CD4-positive, alpha-beta T cell treated with Interleukin-10 for 1 hour (primary cell): ENCODE data around the gene FKBP3.
"Not testable (repeated sequence)": the region's sequence is repeated elsewhere in the genome, so short reads cannot be mapped to it uniquely, and the experiment has no call there.

Source experiments
- DNase-seq: peaks from one replicate; pipeline ENCODE4 v3.0.0-alpha.2; 2020

FKBP3 gene

GRCh38 chr14:45134051-45134958 lies at the start of gene FKBP3:
Gene FKBP3, minus strand, starts transcription at chr14:45134481. Its CDS starts 25 bp downstream, at chr14:45134456.
- peak; percentile 98 for DNase-seq

- no peak for DNase-seq
Measured at GRCh38 chr14:45181806-45182205, 47.5 kb upstream of the FKBP3 start.

- DNase-seq: no peak
Measured at GRCh38 chr14:45181329-45181728, 47.0 kb upstream of the FKBP3 start.

DNA sequence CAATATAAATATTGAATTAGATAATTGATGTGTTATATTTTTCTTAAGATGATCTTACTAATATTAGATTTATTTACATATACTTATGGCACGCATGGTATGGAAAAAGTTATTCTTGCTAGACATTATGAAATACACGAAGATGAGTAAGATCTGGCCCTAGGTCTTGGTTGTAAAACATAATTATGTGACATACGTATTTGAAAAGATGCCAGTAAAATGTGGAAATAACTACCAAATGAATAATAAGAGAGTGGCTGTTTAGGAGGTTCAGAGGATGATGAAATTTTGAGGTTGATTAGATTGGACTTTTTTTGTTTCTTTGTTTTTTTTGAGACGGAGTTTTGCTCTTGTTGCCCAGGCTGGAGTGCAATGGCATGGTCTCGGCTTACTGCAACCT lies 42.8 kb upstream of the FKBP3 start:
- DNase-seq: no peak

DNA sequence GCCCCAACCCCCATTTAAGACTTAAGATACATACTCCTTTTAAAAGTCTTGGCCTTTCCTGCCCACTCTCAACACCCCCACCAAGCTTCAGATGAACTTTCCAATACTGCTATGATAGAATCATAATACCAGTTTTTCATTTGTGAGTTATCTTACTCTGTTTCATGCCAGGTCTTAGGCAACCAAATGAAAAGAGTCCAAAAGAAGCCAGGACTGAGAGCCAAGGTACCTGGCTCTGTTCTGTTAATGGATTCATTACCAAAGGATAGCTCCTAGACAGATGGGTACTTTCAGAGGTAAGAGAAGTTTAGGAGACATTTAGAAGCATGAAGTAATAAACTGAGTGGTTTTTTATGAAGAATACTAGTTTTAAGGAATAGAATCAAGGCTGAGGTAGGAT lies 35.6 kb upstream of the FKBP3 start:
- no peak for DNase-seq

GRCh38 chr14:45156067-45156466 lies 21.8 kb upstream of the FKBP3 start:
- no peak for DNase-seq

DNA sequence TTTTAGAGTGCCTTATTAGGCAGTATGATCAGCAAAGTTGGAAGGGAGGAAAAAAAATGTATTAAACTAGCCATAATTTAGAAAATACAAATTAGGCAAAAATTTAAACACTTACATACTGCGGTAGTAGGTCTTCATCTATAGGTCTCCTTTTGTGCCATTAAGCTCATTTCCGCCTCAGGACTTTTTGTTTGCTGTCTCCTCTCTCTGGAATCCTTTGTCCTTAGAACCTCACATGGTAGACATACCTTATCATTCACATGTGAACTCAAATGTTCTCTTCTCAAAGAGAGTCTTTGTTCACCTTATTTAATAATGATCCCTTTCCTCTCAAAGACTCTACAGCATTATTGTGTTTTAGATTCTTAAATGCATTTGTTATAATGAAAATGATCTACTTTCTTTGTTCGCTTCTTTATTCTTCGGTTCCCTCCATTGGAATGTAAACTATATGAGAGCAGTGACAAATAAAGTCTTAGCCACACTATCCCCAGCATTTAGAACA lies 16.2 kb upstream of the FKBP3 start:
- no peak for DNase-seq

DNA sequence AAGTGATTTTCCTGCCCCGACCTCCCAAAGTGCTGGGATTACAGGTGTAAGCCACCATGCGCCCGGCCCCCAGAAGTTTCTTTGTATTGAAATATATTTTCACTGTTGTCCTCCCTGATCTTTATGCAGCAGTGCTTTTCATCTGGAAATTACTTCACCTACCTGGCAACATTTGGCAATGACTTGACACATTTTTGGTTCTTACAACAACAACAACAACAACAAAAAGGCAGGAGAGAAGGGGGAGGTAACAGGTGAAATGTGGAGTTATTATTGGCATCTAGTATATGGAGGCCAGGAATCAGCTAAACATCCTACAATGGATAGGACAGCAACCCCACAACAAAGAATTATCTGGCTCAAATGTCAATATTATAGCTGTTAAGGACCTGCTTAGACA lies 15.3 kb upstream of the FKBP3 start:
- no peak for DNase-seq

DNA sequence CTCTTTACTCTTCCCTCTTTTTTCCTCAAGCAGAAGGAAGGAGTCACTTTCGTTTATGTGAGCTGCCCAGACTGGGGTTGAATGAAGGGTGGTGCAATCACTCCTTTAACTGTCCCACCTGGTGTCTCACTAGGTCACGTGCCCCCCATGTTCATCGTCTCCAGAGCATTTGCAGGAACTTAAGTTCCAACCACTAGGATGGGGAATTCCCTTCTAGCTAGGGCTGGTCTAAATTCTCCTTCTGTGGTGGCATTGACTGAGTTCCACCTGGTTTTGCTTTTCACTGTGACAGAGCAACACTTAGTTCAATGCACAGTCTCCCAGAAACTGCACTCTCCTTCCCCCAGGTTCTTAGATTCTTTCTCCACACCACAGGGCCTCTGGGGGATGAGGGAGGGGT lies 10.9 kb upstream of the FKBP3 start:
- DNase-seq: no peak

DNA sequence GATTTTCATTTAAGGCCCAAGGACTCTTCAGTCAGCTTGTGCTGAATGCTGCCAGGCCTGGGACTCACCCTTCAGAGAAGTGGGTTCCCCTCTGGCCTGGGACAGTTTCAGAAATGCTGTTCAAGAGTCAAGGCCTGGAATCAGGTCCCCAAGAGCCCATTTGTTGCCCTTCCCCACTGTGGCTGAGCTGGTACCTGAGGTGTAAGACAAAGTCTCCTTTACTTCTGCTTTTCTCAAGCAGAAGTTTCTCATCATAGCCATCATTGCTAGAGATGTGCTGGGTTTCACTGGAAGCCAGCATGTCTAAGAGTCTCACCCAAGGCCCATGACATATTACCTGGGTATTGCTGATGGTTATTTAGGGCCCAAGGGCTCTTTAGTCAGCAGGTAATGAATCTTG lies 10.4 kb upstream of the FKBP3 start:
- no peak for DNase-seq

DNA sequence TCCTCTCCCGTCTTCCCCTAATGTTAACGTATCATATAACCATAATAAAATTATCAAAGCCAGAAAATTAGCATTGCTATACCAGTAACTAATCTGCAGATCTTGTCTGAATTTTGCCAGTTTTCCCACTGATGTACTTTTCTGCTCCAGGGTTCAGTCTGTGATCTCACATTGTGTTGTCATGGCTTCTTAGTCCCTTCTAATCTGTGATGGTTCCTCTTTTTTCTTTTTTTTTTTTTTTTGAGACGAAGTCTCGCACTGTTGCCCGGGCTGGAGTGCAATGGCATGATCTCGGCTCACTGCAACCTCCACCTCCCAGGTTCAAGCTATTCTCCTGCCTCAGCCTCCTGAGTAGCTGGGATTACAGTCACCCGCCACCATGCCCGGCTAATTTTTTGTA lies 7.8 kb upstream of the FKBP3 start:
- DNase-seq: not testable (repeated sequence)

GRCh38 chr14:45140661-45141187 lies 6.4 kb upstream of the FKBP3 start:
- no peak for DNase-seq

DNA sequence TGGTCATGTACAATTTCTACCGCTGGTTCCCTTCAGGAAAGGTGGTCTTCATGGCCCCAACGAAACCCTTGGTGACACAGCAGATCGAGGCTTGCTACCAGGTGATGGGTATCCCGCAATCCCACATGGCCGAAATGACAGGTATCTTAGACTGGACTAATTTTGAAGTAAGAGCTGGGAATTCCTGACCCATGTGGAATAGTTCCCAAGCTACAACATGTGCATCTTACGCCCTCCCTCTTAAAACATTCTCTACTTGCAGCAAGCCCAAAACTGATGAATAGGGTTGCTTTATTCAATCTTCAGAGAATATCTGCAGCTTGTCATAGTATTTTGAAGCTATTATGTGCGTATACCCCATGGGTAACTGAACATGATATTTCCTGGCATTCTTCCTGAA lies 2.1 kb upstream of the FKBP3 start:
- DNase-seq: no peak

GRCh38 chr14:45135659-45136395 lies 1.5 kb upstream of the FKBP3 start, which contains the start of gene FANCM:
Gene FANCM, plus strand, starts transcription at chr14:45135930. Its CDS starts 102 bp downstream, at chr14:45136032.
- peak; percentile 94 for DNase-seq

GRCh38 chr14:45135156-45135555 lies 875 bp upstream of the FKBP3 start:
- no peak for DNase-seq

- DNase-seq: no peak
Measured at GRCh38 chr14:45133683-45134050, 614 bp downstream of the FKBP3 start.

- no peak for DNase-seq
Measured at GRCh38 chr14:45128963-45129629, 5.2 kb downstream of the FKBP3 start.

DNA sequence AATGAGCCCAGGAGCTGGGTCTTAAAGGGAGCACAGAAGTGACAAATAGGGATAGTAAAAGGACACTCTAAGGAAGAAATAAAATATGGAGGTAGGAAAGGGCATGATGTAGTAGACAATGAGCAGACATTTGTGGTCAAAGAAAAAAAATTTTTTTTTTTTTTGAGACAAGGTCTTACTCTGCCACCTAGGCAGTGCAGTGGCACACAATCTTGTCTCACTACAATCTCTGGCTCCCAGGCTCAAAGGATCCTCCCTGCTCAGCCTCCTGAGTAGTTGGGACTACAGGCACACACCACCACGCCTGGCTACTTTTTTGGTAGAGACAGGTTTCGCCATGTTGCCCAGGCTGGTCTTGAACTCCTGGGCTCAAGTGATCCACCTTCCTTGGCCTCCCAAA lies 8.5 kb downstream of the FKBP3 start:
- no peak for DNase-seq

- DNase-seq: no peak
Measured at GRCh38 chr14:45123271-45123670, 11.0 kb downstream of the FKBP3 start.

- no peak for DNase-seq
Measured at GRCh38 chr14:45120096-45120495, 14.2 kb downstream of the FKBP3 start.

GRCh38 chr14:45118594-45118993 lies 15.7 kb downstream of the FKBP3 start:
- DNase-seq: no peak

- no peak for DNase-seq
Measured at GRCh38 chr14:45114327-45114726, 20.0 kb downstream of the FKBP3 start.
